AG04449 (cell line): ENCODE data around the gene RAB31.

Experiments used
- CTCF ChIA-PET: fragments of 350-600 bp; formaldehyde crosslinking; extraction: SDS; loops from one replicate; lab custom pipeline; 2021; ENCODE audit warnings: antibody characterized with exemption; lab: Yijun Ruan, JAX
- POLR2A ChIA-PET: fragments of 400-600, 350-600 bp; formaldehyde crosslinking; extraction: SDS; loops from one replicate; lab custom pipeline; 2020; ENCODE audit warnings: antibody characterized with exemption, inconsistent platforms; lab: Yijun Ruan, JAX
- DNase-seq: peaks from one replicate; pipeline ENCODE4 v3.0.0-alpha.2; 2010; ENCODE audit warnings: low read depth, low spot score
- H3K4me3 ChIP-seq: 2 replicates; pipeline ENCODE4 v1.5.1; 2011; ENCODE audit warnings: low read depth, mild to moderate bottlenecking, control low read depth, low read length
- CTCF ChIP-seq: IDR thresholded peaks from one replicate; pipeline ENCODE4 v1.5.1; 2011; ENCODE audit warnings: mild to moderate bottlenecking, moderate library complexity, low read length, control low read depth, inconsistent platforms; ENCODE audit not compliant: insufficient read depth; ENCODE audit errors: missing control alignments

RAB31 gene

GRCh38 chr18:9715978-9716774, 8.1 kb downstream of the RAB31 start:
- TF ChIP-seq CTCF: no peak
- POLR2A ChIA-PET: no interaction called here
- DNase-seq: no peak
- no peak overlapping the region for H3K4me3 ChIP-seq
- CTCF ChIA-PET: no interaction called here

GRCh38 chr18:9716780-9717563, 8.9 kb downstream of the RAB31 start:
- no peak overlapping the region for H3K4me3 ChIP-seq
- no peak for TF ChIP-seq CTCF
- ChIA-PET CTCF (no interaction called here), POLR2A (interaction anchor here (0.7 kb wide), 1 partner anchor 9 kb away, joined by 3 read pairs; the partner anchor contains the start of gene RAB31)
- DNase-seq: no peak

- no peak for TF ChIP-seq CTCF
- CTCF ChIA-PET: interaction anchor here (1.0 kb wide), 1 partner anchor 144 kb away, joined by 3 read pairs; no protein-coding TSS in a partner anchor
- H3K4me3 ChIP-seq: peak overlapping the region; percentile 36
- no peak for DNase-seq
- POLR2A ChIA-PET: interaction anchor here (1.5 kb wide), 1 partner anchor 12 kb away, joined by 3 read pairs; no protein-coding TSS in a partner anchor
Observed at GRCh38 chr18:9719421-9719981, 11.4 kb downstream of the RAB31 start.

GRCh38 chr18:9720327-9720726, 12.2 kb downstream of the RAB31 start:
- TF ChIP-seq CTCF: no peak
- no peak overlapping the region for H3K4me3 ChIP-seq
- POLR2A ChIA-PET: no interaction called here
- CTCF ChIA-PET: no interaction called here
- no peak for DNase-seq

GRCh38 chr18:9721893-9722550, 13.9 kb downstream of the RAB31 start:
- ChIA-PET POLR2A (interaction anchor here (0.7 kb wide), 1 partner anchor 30 kb away, joined by 3 read pairs; no protein-coding TSS in a partner anchor), CTCF (no interaction called here)
- TF ChIP-seq CTCF: no peak
- no peak overlapping the region for H3K4me3 ChIP-seq
- DNase-seq: no peak
